ENCODE data around the gene BAIAP2.

The BAIAP2 gene

GRCh38 chr17:81053041-81053970 is 18.4 kb downstream of the BAIAP2 start:
- DNase-seq = no peak

DNA sequence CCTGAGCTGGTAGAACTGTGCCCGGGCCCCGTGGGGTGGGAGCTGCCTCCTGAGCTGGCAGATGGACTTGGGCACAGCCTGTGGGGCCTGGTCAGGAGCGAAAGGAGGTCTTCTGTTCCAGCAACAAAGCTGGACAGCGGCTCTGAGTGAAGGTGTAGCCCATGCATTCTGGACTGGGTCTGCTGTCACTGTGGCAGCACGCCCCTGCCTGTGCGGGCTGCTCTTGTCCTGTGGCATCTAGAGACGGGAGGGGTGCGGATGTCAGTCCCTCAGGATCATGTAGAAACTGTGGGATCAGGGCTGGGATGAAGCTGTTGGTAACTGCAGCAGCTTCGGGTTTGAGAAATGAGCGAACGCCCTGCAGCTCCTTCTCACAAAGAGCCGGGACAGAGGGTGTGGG is 19.4 kb downstream of the BAIAP2 start:
- DNase-seq = no peak

DNA sequence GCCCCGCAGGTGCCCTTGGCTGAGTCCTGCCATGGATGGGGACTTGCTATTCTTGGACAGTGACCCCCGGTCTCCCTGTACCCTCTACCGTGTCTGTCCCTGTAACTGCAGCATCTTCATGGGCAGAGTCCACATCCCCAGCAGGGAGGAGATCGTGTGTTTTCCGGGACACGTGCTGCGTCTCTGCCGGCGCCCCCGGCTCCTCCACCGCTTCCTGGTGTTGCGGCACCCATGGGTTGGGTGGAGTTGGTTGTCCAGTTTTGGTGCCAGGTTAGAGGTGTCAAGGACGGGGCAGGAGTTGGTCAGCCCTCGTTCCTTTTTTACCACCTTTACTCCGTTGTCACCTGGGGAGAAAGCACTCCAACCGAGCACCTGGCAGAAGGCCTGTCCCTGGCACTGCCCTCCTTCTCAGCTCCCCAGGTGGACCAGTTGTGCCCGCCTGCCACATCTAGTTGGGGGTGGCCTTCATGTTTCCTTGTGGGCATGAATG is 20.0 kb downstream of the BAIAP2 start:
- no peak for DNase-seq

DNA sequence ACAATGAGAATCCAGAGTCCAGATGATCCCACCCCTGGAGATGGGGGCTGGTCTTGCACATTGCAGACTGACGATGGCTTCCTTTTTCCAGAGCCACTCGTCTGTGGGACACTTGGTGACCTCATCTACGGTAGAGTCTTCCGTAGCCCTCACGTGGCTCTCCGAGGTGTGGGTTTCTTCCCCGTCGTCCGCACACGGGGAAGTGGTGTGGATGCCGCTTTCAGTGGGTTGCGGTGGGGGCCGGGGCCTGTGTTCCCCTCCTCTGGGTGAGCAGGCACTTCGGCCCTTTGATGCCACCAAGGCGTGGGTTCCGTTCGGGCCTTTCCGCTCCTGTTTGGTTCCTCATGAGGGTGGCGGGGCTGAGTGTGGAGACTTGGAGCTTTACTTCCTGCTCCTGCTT is 21.4 kb downstream of the BAIAP2 start:
- DNase-seq = no peak

DNA sequence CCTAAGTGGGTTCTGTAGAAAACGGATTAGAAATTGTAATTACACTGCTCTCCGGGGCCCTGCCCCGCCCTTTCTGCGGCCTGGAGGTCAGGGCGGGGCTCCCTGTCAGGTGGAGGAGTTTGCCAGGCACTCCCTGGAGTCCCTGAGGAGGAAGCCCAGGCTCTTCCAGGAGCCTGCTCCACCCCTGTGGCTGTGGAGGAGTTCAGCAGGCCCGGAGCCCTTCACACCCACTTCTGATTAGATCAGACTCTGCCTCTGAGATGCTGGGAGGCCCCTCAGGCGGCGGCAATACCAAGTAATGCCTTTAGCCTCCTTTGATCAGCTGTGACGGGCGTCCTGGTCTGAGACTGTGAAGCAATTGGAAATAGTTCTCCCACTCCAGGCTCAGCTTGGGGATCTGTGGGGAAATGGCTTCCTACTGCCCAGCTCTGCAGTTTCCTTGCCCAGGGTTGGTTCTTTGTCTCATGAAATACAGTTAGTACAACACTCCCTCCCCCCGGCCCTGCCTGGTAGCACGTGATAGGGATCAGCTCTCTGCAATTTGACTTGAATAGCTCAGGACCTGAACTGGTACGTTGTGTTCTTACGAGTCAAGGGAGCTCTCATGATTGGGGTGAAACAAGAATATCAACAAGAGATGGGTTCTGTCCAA is 22.3 kb downstream of the BAIAP2 start:
- DNase-seq = no peak

GRCh38 chr17:81057777-81058176 is 22.8 kb downstream of the BAIAP2 start:
- DNase-seq = no peak

- no peak for DNase-seq
These were observed 23.4 kb downstream of the BAIAP2 start for GRCh38 chr17:81058263-81058871.

GRCh38 chr17:81059026-81059425 is 24.1 kb downstream of the BAIAP2 start:
- no peak for DNase-seq

- DNase-seq = no peak
These were observed 25.5 kb downstream of the BAIAP2 start for GRCh38 chr17:81060416-81060815.

- no peak for DNase-seq
These were observed 26.2 kb downstream of the BAIAP2 start for GRCh38 chr17:81061027-81061735.

GRCh38 chr17:81062014-81062780 is 27.2 kb downstream of the BAIAP2 start:
- no peak for DNase-seq

DNA sequence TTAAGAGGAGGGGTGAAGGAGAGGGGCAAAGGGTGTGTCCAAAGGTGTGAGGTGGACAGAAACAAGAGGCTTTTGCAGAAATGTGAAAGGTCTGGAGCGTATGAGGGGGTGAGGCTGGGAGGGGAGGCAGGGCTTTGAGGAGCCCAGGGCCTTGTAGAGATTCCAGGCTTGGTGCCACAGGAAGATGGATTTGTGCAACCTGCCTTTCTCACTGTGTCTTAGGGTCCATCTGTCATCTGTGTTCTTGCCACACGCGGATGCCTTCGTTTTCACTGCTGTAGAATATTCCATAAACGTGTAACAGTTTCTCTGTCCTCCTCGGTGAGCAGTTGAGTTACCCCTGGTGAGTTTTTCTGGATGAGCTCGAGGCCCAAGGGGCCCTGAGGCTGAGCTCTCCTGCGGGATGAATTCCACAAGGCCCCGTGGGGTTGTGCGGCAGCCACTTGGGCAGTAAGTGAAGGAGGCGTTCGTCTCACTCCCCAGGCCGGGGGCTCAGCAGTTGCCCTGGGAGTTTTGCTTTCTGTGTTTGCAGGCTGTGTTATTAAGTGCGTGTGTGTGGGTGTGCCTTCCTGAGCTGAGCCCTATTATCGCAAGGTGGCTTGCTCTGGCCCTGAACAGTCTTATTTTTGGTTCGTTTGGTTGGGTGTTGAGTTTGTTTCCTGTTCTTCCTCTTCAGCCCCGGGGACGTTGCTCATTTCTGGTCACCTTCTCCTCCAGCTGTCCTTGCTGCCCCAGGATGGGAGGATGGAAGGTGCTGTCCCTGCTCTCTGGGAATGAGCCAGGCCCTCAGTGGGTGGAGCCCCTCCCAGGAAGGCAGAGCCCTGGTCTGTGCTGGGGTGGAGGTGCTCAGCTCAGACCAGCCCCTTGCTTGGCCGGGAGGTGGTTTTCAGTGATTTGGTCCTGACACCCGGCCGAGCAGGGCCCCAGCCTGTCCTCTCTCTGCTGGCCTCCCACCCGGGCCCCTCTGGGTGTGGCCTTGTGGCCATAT is 28.4 kb downstream of the BAIAP2 start:
- no peak for DNase-seq

- no peak for DNase-seq
These were observed 29.9 kb downstream of the BAIAP2 start for GRCh38 chr17:81064678-81065475.

DNA sequence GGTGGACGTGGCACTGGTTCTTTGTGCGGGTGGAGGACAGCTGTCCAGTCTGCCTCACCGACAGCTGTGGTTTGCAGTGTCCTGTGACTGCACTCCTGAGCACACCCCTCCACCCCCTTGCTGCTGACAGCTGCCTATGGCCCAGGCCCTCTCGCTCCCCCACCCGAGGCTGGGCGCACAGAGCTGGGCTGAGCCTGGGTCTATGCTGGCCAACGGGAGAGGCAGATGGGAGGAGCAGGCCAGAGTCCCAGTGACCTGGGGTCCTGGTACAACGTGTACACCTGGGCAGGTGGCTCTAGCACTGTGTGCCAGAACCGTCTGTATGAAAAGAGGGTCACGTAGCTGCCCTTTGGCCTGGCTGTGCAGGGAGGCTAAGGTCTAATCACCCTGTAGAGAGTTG is 30.5 kb downstream of the BAIAP2 start:
- DNase-seq = no peak

- DNase-seq = no peak
These were observed 31.1 kb downstream of the BAIAP2 start for GRCh38 chr17:81066072-81066471.

DNA sequence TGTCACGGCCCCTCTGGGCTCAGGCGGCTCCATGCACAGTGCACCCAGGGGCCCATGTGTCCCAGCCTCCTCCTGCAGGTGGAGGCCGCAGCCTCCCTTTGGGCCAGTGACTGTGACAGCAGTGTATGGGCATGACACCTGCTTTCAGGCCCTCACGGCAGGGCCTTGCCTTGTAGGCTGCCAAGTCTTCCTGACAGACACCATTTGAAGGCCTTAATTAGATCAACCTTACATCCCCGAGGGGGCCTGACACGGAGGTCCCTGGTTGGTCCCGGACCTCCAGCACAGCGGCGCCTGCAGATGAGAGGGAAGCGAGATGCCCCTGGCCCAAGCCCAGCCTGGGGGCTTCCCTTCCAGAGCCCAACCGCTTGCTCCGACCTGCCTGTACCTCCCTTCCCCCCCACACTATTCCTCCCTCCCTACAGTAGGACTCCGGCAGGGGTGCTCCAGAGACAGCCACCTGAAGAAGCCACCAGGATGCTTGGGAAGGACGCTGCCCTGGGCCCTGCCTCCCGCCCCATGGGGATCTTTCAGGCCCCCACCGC is 31.9 kb downstream of the BAIAP2 start:
- no peak for DNase-seq

DNA sequence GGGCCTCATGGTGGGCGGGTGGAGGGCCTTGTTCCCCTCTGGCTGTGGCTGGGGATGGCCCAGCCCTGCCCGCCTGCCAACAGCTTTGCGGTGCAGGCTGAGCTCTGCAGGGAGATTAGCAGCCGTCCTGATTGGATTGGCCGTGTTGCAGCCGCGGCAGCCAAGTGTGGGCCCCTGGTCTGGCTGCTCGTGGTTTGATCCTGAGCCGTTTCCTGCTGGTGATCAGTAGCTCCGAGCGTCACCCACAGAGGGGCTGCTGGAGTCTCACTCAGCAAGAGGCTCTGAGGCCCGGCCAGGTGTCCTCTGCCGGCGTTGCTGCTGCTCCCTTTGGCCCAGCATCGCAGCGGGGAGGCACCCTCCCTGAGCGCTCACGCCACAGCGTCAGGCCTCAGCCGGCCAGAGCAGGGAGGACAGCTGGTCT is 32.5 kb downstream of the BAIAP2 start:
- DNase-seq = no peak

- no peak for DNase-seq
These were observed 33.6 kb downstream of the BAIAP2 start for GRCh38 chr17:81068411-81069134.

DNA sequence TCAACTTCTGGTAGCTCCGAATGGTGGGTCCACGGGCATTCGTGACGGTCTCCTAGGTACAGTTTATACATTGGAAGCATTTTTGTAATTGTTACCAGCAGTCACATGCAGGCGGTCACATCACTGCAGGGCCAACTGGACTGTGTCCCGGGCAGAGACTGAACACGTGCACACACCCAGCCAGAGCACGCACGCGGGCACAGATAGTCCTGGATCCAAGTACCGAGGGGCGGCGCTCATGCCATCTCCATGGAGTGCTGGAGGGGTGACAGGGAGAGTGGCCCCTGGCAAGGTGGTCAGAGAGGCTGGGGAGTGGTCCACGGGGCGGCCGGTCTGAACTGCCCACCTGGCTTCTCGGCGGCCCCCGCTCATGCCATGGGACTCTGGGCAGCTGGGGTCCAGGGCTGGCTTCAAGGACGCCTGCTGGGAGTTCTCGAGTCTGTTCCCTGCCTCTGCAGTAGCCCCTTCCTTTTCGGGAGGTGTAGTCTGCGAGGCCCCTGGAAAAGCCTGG is 34.2 kb downstream of the BAIAP2 start:
- DNase-seq = no peak
